Spleen (tissue), 7 donors: ENCODE measurements around the gene FAM83B.

Source experiments
- CTCF ChIP-seq, 11 experiments: fragments of 200-600 bp in 7 of 11; fragments of 450-650 bp in 4 of 11; sonication (generic) in 4 of 11; IDR thresholded peaks in 8 of 11; conservative IDR thresholded peaks in 3 of 11; 1 replicate in 7 of 11; 2 replicates in 4 of 11; pipeline versions ENCODE4 v1.4.0 to v1.8.0; 2016 to 2021; ENCODE audit warnings: antibody characterized with exemption in 11 of 11, inconsistent platforms in 4 of 11, mild to moderate bottlenecking in 1 of 11
- POLR2AphosphoS5 ChIP-seq, 3 donors: sonication (generic); formaldehyde crosslinking; IDR thresholded peaks; one replicate each; pipeline ENCODE4 v1.5.1; 2017; ENCODE audit warnings: antibody characterized with exemption in 3 of 3
- donor health status: DM: no; HTN: no; CAD: no; lungs with moderate emphysema.
- donor health status: DM: no; HTN: no; CAD: no.
- donor health status: DM: no; HTN: no; CAD: no.

DNA sequence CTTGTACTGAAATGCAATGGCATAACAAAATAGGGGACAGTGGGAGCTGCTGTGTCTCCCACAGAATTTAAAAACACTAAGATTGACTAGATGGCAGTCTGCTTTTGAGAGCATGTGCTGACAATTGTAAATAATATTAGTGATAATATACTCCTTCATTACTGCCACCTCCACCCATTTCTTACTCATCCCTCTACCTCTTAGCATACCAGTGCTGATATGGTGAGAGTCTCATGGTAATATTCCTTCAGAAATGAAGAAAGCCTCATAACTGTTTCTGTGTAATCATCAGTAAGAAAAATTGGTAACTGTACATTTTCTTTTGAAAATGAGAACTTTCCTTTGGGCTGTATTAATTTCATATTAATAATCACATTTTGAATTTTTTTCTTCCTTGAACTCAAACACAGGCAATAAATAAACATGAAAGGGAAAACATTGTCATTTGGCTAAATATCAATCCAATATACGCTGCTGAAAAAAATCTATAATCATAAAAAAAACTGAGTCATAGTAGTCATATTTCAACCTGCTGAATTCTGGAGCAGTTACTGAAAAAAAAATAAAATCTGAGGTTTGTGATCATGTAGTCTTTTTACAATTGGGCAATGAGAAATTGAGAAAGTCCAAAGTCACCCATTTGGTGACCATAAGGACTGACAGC is 34.6 kb downstream of the FAM83B start:
- TF ChIP-seq POLR2AphosphoS5 (IDR thresholded peaks at IDR 0.05): no peak
- no peak for TF ChIP-seq CTCF (IDR thresholded peaks at IDR 0.05 in 8 of 11, conservative IDR thresholded peaks at IDR 0.05 in 3 of 11)
